GM12878 (cell line): ENCODE data around the gene ADRA2C. TPM values are rescaled to one million over a fixed set of nuclear protein-coding genes. Genes with fewer than 3 reads are reported as not detected.

Source experiments
- ATAC-seq: fragments of 200-7000 bp; cut with Tn5 transposase; 3 replicates; pipeline ENCODE4 v1.9.1; 2020; ENCODE audit warnings: mild to moderate bottlenecking, moderate library complexity
- BruUV-seq: library from RNA; stranded (reverse); fragments of 400-500 nt; replicated peaks from 2 replicates; lab custom pipeline; 2021; lab: Mats Ljungman, UMichigan
- CTCF ChIA-PET: fragments of 300-600 bp; sonication (Branson Sonifier 250); formaldehyde crosslinking; extraction: SDS; loops from one replicate; lab custom pipeline; 2021; ENCODE audit warnings: inconsistent platforms; lab: Yijun Ruan, JAX
- POLR2A ChIA-PET: fragments of 350-600 bp; formaldehyde crosslinking; extraction: SDS; loops from one replicate; lab custom pipeline; 2021; ENCODE audit warnings: inconsistent platforms; lab: Charles Lee
- RAD21 ChIA-PET: fragments of 300-600 bp; sonication (Branson Sonifier 250); formaldehyde crosslinking; loops from one replicate; lab custom pipeline; 2023; ENCODE audit warnings: antibody characterized with exemption; ENCODE audit not compliant: unreplicated experiment; lab: Charles Lee
- SMC1A ChIA-PET: fragments of 300-600 bp; sonication (Branson Sonifier 250); formaldehyde crosslinking; loops from one replicate; lab custom pipeline; 2023; ENCODE audit not compliant: unreplicated experiment, uncharacterized antibody; lab: Charles Lee
- DNase-seq: peaks from one replicate; pipeline ENCODE4 v3.0.0-alpha.2; 2011; ENCODE audit warnings: low read depth, low spot score
- FAIRE-seq: peaks from 3 replicates; lab custom pipeline; 2011; peaks lifted over from hg19 to GRCh38; lab: Jason Lieb, UNC
- H2AFZ ChIP-seq: 2 replicates; pipeline ENCODE4 v1.6.0; 2011; ENCODE audit warnings: low read depth, low read length, control low read depth; ENCODE audit not compliant: control insufficient read depth
- H3K27ac ChIP-seq: 2 replicates; pipeline ENCODE4 v1.5.1; 2011; ENCODE audit warnings: control low read depth; ENCODE audit not compliant: control insufficient read depth, insufficient read depth
- H3K27me3 ChIP-seq, 2 experiments: replicated peaks in 1 of 2; 2 replicates each; pipeline versions ENCODE4 v1.6.0 to v1.6.1; 2011; ENCODE audit warnings: low read length in 1 of 2; ENCODE audit not compliant: control insufficient read depth in 2 of 2, insufficient read depth in 2 of 2
- H3K36me3 ChIP-seq, 2 experiments: 2 replicates each; pipeline ENCODE4 v1.5.1; 2011; ENCODE audit warnings: low read length in 1 of 2; ENCODE audit not compliant: control insufficient read depth in 2 of 2, insufficient read depth in 2 of 2
- H3K4me1 ChIP-seq: 2 replicates; pipeline ENCODE4 v1.6.1; 2011; ENCODE audit warnings: mild to moderate bottlenecking, low read length, moderate library complexity, mixed read lengths; ENCODE audit not compliant: control insufficient read depth, insufficient read depth
- H3K4me2 ChIP-seq: 2 replicates; pipeline ENCODE4 v1.6.0; 2011; ENCODE audit warnings: control low read depth; ENCODE audit not compliant: control insufficient read depth, insufficient read depth
- H3K4me3 ChIP-seq: fragments of 200-600 bp; sonication (generic); 2 replicates; pipeline ENCODE4 v1.5.1; 2016
- H3K79me2 ChIP-seq: 2 replicates; pipeline ENCODE4 v1.6.0; 2011; ENCODE audit warnings: low read length; ENCODE audit not compliant: control insufficient read depth, insufficient read depth
- H3K9ac ChIP-seq: 2 replicates; pipeline ENCODE4 v1.8.0; 2011; ENCODE audit warnings: low read length, control low read depth, mixed read lengths; ENCODE audit not compliant: control insufficient read depth, insufficient read depth
- H3K9me3 ChIP-seq: replicated peaks from 3 replicates; pipeline ENCODE4 v1.5.1; 2011; ENCODE audit warnings: mild to moderate bottlenecking, low read length; ENCODE audit not compliant: control insufficient read depth, insufficient read depth
- H4K20me1 ChIP-seq: 2 replicates; pipeline ENCODE4 v1.6.0; 2011; ENCODE audit not compliant: control insufficient read depth, insufficient read depth
- CHD4 ChIP-seq: fragments of 200-600 bp; sonication (generic); IDR thresholded peaks from 2 replicates; pipeline ENCODE4 v1.6.1; 2016; ENCODE audit warnings: mild to moderate bottlenecking
- EED ChIP-seq: sonication (generic); IDR thresholded peaks from 2 replicates; pipeline ENCODE4 v1.6.1; 2016; ENCODE audit warnings: antibody characterized with exemption, low read depth
- IKZF1 ChIP-seq: fragments of 450-650 bp; conservative IDR thresholded peaks from 2 replicates; pipeline ENCODE4 v1.6.1; 2017; ENCODE audit warnings: antibody characterized with exemption, mild to moderate bottlenecking
- LARP7 ChIP-seq: fragments of 450-650 bp; IDR thresholded peaks from 2 replicates; pipeline ENCODE4 v1.6.1; 2017; ENCODE audit warnings: mild to moderate bottlenecking
- MEF2A ChIP-seq: IDR thresholded peaks from 2 replicates; pipeline ENCODE4 v1.6.1; 2011; ENCODE audit warnings: low read depth, mild to moderate bottlenecking, low read length, moderate library complexity; ENCODE audit not compliant: insufficient read depth
- POLR2A ChIP-seq: IDR thresholded peaks from 2 replicates; pipeline ENCODE4 v1.6.1; 2011; ENCODE audit warnings: low read depth, mild to moderate bottlenecking, low read length
- SMAD5 ChIP-seq: IDR thresholded peaks from 2 replicates; pipeline ENCODE4 v1.6.1; 2016; ENCODE audit warnings: antibody characterized with exemption, low read depth
- TARDBP ChIP-seq: IDR thresholded peaks from 2 replicates; pipeline ENCODE4 v1.6.1; 2016; ENCODE audit warnings: borderline replicate concordance
- TBL1XR1 ChIP-seq: IDR thresholded peaks from 2 replicates; pipeline ENCODE4 v1.6.1; 2012; ENCODE audit warnings: low read depth, low read length, improper control_type of control experiment
- YBX1 ChIP-seq: fragments of 450-650 bp; IDR thresholded peaks from 2 replicates; pipeline ENCODE4 v1.6.1; 2016; ENCODE audit warnings: antibody characterized with exemption
- WGBS: methylation state at CpG from one replicate; pipeline ENCODE4 v1.1.6; 2016; ENCODE audit warnings: low lambda C conversion rate; ENCODE audit not compliant: insufficient replicate concordance, insufficient coverage; ENCODE audit errors: missing lambda C conversion rate; 5-methylcytosine and 5-hydroxymethylcytosine counted together
- in situ Hi-C: fragments of 300-500 bp; cut with MboI; formaldehyde crosslinking; loops from 9 replicates; pipeline ENCODE4 v1.14.3; 2018; ENCODE audit warnings: mixed read lengths
- intact Hi-C: fragments of 100-400 bp; cut with micrococcal nuclease; formaldehyde crosslinking; loops from one replicate; pipeline ENCODE4 v1.14.2; 2022; ENCODE audit not compliant: unreplicated experiment
- polyA plus RNA-seq, 11 experiments: library from polyadenylated mRNA; depleted of rRNA in 4 of 11; unstranded in 6 of 11; stranded (reverse) in 5 of 11; fragments of >200 nt; fragmentation: Nextera tagmentation in 4 of 11; fragmentation: Illumina TruSeq in 1 of 11; extraction: Ambion mirVana in 4 of 11; extraction: Trizol in 1 of 11; gene quantifications; 1 replicate in 1 of 11; 2 replicates in 10 of 11; pipeline versions ENCODE4 v1.2.1 to v1.2.3, GENCODE V29; 2011 to 2016; ENCODE audit warnings: inconsistent platforms in 2 of 11, missing spikeins in 2 of 11, low read depth in 1 of 11
- total RNA-seq, 4 experiments: library from RNA; depleted of rRNA in 3 of 4; stranded (reverse); fragments of >200 nt in 3 of 4; fragmentation: Illumina TruSeq in 1 of 4; extraction: Trizol in 1 of 4; gene quantifications; 2 replicates each; pipeline versions ENCODE4 v1.2.1 to v1.2.3, GENCODE V29; 2013 to 2021
- TF ChIP-seq, protein P1 (sequence below): fragments of 450-650 bp; formaldehyde crosslinking; IDR thresholded peaks from 2 replicates; pipeline ENCODE4 v1.4.0; 2022; ENCODE audit warnings: mild to moderate bottlenecking, moderate library complexity
- TF ChIP-seq, protein P2 (sequence below): IDR thresholded peaks from 2 replicates; pipeline ENCODE4 v1.6.1; 2012; ENCODE audit warnings: mild to moderate bottlenecking, low read depth, low read length
- TF ChIP-seq, protein P3 (sequence below): fragments of 450-650 bp; IDR thresholded peaks from 2 replicates; pipeline ENCODE4 v1.6.1; 2017; ENCODE audit warnings: antibody characterized with exemption, mild to moderate bottlenecking, moderate library complexity

ADRA2C gene
- total and polyA plus RNA-seq, 10 of the 15 experiments (the other 5 are each of a cell fraction or from before 2014, with no cell fraction given): 0.15 TPM; not detected in 9

DNA sequence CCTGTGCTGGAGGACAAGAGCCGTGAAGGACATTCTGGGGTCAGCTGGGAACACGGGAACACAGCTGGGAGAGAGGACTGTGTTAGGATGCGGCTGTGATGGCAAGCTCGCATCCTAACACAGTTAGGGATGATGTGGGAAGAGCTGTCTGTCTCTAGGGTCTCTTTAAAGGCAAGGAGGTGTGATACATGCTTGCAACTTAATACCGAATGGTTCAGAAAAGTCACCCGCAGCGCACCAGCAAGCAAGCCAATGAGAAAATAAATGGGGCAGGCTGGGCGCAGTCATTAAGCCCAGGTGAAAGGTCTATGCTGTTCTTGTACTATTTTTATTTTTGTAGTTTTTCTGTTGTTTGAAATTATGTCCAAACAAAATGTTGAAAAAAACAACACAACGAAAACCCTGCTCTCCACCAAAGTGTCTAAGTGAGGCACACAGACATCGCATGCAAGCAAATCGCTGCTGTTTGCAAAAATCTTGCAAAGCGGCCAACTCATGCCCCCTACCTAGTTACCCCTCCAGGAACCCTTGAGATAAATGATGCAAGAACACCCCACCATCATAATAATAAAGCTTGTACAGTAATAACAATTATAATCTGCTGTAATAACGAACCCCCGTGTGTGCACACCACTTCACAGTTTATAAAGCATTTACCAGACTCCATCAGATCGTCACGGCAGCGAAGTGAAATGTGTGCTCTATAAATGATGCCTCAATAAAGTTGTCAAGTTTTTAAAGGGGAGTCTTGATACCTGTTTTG lies 17.9 kb upstream of the ADRA2C start (continued):
- TF ChIP-seq, protein P1, sequence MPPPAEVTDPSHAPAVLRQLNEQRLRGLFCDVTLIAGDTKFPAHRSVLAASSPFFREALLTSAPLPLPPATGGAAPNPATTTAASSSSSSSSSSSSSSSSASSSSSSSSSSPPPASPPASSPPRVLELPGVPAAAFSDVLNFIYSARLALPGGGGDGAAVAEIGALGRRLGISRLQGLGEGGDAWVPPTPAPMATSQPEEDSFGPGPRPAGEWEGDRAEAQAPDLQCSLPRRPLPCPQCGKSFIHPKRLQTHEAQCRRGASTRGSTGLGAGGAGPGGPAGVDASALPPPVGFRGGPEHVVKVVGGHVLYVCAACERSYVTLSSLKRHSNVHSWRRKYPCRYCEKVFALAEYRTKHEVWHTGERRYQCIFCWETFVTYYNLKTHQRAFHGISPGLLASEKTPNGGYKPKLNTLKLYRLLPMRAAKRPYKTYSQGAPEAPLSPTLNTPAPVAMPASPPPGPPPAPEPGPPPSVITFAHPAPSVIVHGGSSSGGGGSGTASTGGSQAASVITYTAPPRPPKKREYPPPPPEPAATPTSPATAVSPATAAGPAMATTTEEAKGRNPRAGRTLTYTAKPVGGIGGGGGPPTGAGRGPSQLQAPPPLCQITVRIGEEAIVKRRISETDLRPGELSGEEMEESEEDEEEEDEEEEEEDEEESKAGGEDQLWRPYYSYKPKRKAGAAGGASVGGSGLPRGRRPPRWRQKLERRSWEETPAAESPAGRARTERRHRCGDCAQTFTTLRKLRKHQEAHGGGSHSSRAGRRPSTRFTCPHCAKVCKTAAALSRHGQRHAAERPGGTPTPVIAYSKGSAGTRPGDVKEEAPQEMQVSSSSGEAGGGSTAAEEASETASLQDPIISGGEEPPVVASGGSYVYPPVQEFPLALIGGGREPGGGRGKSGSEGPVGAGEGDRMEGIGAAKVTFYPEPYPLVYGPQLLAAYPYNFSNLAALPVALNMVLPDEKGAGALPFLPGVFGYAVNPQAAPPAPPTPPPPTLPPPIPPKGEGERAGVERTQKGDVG (CRISPR knock-in tag): no peak
- no peak for TF ChIP-seq POLR2A
- no peak for TF ChIP-seq EED
- no peak for TF ChIP-seq TARDBP
- TF ChIP-seq TBL1XR1: no peak

DNA sequence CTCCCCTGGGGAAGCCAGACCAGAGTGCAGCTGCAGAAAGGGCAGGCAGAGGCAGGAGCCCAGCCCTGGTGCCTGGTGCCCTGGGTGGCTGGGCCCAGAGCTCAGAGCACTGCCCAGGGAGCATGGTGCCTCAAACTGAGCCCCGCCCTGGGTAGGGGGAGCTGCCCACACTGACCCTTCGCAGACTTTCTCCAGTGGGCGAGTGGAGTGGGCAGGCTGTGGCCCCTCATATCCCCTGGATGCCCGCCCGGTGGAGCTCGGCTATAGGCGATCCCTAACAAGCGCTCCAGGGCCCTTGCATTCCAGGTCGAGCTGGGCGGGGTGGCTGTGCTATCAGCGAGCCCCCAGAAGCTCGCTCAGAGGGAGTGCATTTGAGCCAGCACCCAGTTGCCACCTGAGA lies 17.1 kb upstream of the ADRA2C start:
- DNase-seq (no peak), ATAC-seq (no peak), FAIRE-seq (no peak)
- in situ Hi-C loops (no loop called here), intact Hi-C loops (no loop called here)
- BruUV-seq: no TSS peak
- Histone ChIP-seq H3K79me2 (no peaks in the 10 kb centered on the region), H3K9me3 (no peaks in the 10 kb centered on the region), H3K27me3 (peaks cover 0 to 3% of the 10 kb centered on the region in 2 experiments; a peak in 2 of 4 replicates), H3K36me3 (no peaks in the 10 kb centered on the region), H3K4me3 (no peak overlapping the region), H3K4me1 (no peaks in the 10 kb centered on the region), H2AFZ (no peak overlapping the region), H3K9ac (no peak overlapping the region), H3K27ac (no peak overlapping the region), H3K4me2 (no peak overlapping the region), H4K20me1 (no peaks in the 10 kb centered on the region)
- 2% methylated on average over 7 of the region's 12 CpGs for WGBS
- ChIA-PET RAD21 (no interaction called here), POLR2A (no interaction called here), SMC1A (no interaction called here), CTCF (interaction anchor here (1.0 kb wide), 1 partner anchor 133 kb away, joined by 3 read pairs; no protein-coding TSS in a partner anchor)
- no peak for TF ChIP-seq SMAD5
- TF ChIP-seq, protein P2, sequence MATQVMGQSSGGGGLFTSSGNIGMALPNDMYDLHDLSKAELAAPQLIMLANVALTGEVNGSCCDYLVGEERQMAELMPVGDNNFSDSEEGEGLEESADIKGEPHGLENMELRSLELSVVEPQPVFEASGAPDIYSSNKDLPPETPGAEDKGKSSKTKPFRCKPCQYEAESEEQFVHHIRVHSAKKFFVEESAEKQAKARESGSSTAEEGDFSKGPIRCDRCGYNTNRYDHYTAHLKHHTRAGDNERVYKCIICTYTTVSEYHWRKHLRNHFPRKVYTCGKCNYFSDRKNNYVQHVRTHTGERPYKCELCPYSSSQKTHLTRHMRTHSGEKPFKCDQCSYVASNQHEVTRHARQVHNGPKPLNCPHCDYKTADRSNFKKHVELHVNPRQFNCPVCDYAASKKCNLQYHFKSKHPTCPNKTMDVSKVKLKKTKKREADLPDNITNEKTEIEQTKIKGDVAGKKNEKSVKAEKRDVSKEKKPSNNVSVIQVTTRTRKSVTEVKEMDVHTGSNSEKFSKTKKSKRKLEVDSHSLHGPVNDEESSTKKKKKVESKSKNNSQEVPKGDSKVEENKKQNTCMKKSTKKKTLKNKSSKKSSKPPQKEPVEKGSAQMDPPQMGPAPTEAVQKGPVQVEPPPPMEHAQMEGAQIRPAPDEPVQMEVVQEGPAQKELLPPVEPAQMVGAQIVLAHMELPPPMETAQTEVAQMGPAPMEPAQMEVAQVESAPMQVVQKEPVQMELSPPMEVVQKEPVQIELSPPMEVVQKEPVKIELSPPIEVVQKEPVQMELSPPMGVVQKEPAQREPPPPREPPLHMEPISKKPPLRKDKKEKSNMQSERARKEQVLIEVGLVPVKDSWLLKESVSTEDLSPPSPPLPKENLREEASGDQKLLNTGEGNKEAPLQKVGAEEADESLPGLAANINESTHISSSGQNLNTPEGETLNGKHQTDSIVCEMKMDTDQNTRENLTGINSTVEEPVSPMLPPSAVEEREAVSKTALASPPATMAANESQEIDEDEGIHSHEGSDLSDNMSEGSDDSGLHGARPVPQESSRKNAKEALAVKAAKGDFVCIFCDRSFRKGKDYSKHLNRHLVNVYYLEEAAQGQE: no peak
- TF ChIP-seq LARP7: no peak
- TF ChIP-seq, protein P3, sequence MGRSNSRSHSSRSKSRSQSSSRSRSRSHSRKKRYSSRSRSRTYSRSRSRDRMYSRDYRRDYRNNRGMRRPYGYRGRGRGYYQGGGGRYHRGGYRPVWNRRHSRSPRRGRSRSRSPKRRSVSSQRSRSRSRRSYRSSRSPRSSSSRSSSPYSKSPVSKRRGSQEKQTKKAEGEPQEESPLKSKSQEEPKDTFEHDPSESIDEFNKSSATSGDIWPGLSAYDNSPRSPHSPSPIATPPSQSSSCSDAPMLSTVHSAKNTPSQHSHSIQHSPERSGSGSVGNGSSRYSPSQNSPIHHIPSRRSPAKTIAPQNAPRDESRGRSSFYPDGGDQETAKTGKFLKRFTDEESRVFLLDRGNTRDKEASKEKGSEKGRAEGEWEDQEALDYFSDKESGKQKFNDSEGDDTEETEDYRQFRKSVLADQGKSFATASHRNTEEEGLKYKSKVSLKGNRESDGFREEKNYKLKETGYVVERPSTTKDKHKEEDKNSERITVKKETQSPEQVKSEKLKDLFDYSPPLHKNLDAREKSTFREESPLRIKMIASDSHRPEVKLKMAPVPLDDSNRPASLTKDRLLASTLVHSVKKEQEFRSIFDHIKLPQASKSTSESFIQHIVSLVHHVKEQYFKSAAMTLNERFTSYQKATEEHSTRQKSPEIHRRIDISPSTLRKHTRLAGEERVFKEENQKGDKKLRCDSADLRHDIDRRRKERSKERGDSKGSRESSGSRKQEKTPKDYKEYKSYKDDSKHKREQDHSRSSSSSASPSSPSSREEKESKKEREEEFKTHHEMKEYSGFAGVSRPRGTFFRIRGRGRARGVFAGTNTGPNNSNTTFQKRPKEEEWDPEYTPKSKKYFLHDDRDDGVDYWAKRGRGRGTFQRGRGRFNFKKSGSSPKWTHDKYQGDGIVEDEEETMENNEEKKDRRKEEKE: no peak
- TF ChIP-seq CHD4: no peak
- TF ChIP-seq MEF2A: no peak
- TF ChIP-seq IKZF1: no peak
- TF ChIP-seq YBX1: no peak
